ES-I3 (cell line): ENCODE measurements around the gene RPE65.
"Not testable (repeated sequence)": the region's sequence is repeated elsewhere in the genome, so short reads cannot be mapped to it uniquely, and the experiment has no call there.

Experiments used
- H3K36me3 ChIP-seq: 2 replicates; pipeline ENCODE4 v1.6.1; 2013; ENCODE audit warnings: mild to moderate bottlenecking, low read length, control low read depth, moderate library complexity; ENCODE audit not compliant: insufficient read depth
- H3K4me1 ChIP-seq: 2 replicates; pipeline ENCODE4 v1.6.1; 2013; ENCODE audit warnings: mild to moderate bottlenecking, control low read depth, low read length; ENCODE audit not compliant: insufficient read depth
- H3K9ac ChIP-seq: 2 replicates; pipeline ENCODE4 v1.6.1; 2013; ENCODE audit warnings: low read depth, mild to moderate bottlenecking, low read length, moderate library complexity
- H3K9me3 ChIP-seq: 2 replicates; pipeline ENCODE4 v1.6.1; 2013; ENCODE audit warnings: mild to moderate bottlenecking, low read length, moderate library complexity; ENCODE audit not compliant: control insufficient read depth, insufficient read depth

RPE65 gene

DNA sequence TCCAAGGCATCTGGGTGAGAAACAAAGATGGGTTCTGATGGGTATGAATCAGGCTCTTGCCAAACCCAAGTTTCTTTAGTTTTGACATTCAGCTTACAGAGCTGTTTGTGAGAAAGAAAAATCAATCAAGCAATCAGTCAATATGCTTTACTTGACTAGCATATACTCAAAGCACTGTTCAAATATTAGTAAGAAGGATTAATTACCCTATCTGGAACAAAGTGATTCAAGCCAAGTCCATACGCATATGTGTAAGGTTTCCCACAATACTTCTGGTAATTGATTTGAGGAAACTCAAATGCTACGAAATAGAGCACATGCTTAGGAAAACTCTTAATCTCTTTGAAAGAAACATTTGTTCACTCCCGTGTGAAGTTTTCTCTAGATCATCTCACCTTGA is 18.7 kb downstream of the RPE65 start:
- Histone ChIP-seq H3K36me3 (no peaks in the 10 kb centered on the region), H3K9ac (no peak overlapping the region), H3K9me3 (no peaks in the 10 kb centered on the region), H3K4me1 (no peaks in the 10 kb centered on the region)

DNA sequence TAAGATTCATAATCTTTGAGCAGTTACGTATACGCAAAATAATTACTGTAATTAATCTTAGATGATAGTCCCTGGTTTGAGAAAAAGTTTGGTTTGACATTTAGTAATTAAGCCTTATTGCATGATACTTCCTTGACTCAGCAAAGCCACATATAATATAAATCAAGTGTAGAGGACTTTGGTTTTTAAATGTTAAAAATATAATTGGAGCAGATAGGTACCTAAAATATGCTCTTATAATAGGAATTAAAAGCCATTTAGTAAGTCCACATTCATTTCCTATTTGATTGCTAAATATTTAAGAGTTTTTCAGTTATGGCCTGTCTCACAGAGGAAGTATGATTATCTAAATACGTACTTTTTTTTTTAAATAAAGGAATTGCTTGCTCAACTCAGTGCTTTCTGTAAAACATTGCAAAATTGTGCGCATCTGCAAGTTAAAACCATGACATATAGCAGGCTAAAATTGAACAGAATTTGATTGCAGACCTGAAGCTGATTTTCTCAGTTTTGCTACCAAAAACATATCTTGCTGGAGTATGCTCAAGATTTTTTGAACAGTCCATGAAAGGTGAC is 20.4 kb downstream of the RPE65 start:
- no peaks in the 10 kb centered on the region for H3K9me3 ChIP-seq
- no peak overlapping the region for H3K9ac ChIP-seq
- H3K4me1 ChIP-seq: no peaks in the 10 kb centered on the region
- no peaks in the 10 kb centered on the region for H3K36me3 ChIP-seq

DNA sequence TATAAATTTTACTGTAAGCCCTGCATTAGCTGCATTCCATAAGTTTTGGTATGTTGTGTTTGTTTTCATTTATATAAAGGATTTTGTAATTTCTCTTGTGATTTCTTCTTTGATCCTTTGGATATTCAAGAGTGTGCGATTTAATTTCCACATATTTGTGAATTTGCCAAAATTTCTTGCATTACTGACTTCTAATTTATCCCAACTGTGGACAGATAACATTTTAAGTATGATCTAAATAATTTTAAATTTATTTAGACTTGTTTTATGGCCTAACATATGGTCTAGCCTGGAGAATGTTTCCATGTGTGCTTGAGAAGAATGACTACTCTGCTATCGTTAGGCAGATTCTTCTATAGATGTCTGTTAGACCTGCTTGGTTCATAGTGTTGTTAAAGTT is 23.2 kb downstream of the RPE65 start:
- Histone ChIP-seq H3K9me3 (no peaks in the 10 kb centered on the region), H3K4me1 (no peaks in the 10 kb centered on the region), H3K36me3 (no peaks in the 10 kb centered on the region), H3K9ac (no peak overlapping the region)

DNA sequence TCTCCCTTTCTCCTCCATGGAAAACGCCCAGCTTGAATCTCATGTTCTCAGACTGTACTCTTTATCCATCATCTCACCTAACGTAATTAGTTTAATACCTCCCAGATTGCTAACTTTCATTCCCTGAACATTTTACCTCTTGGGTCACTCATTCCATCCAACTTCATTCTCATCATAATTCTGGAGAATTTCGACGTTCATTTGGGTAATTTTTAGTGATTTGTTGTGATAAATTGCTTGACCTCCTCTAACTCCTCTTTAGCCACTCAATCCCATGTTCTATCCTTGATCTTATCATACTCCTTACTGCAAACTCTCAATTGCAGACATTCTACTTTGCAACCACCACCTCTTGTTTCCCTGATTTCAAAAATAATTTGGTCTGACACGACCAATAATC is 28.4 kb downstream of the RPE65 start:
- no peak overlapping the region for H3K9ac ChIP-seq
- H3K36me3 ChIP-seq: no peaks in the 10 kb centered on the region
- H3K9me3 ChIP-seq: no peaks in the 10 kb centered on the region; the same call in 1 of the 2 replicates
- no peaks in the 10 kb centered on the region for H3K4me1 ChIP-seq

DNA sequence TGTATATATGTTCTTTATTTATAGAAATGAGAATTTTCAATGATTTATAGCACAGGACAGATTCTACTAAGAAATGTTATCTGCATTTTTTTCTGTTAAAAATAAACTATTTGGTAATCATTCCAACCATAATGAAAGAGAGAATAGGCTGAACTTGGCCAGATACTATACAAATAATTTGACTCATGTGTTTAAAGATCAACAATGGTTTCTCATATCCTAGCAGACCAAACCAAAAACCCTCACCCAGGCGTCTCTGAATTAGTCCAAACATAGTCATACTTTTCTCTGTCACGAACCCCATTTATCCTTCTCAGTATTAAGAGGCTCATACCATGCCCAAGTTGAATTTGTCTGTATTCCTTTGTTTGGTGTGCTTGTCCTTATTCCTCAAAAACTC is 40.3 kb downstream of the RPE65 start:
- Histone ChIP-seq H3K9me3 (no peaks in the 10 kb centered on the region), H3K9ac (no peak overlapping the region), H3K36me3 (no peaks in the 10 kb centered on the region), H3K4me1 (no peaks in the 10 kb centered on the region)

DNA sequence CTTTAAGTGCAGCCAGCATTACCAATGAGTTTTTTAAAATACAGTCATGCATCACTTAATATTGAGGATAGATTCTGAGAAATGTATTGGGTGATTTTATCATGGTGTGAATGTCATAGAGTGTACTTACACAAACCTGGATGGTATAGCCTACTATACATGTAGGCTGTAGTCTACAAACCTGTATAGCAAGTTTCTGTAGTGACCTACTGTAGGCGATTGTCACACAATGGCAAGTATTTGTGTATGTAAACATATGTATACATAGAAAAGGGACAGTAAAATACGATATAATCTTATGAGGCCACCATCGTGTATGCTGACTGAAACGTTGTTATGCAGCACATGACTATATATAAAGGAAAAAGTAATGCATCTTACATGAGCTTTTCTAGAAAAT is 48.2 kb downstream of the RPE65 start:
- no peak overlapping the region for H3K9ac ChIP-seq
- no peaks in the 10 kb centered on the region for H3K9me3 ChIP-seq
- no peaks in the 10 kb centered on the region for H3K4me1 ChIP-seq
- no peaks in the 10 kb centered on the region for H3K36me3 ChIP-seq

DNA sequence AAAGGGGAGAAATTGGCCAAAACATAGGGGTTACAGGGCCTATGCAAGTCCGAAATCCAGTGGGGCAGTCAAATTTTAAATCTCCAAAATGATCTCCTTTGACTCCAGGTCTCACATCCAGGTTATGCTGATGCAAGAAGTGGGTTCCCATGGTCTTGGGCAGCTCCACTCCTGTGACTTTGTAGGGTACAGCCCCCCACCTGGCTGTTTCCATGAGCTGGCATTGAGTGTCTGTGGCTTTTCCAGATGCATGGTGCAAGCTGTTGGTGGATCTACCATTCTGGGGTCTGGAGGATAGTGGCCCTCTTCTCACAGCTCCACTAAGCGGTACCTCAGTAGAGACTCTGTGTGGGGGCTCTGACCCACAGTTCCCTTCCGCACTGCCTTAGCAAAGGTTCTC is 54.2 kb downstream of the RPE65 start:
- H3K36me3 ChIP-seq, H3K4me1 ChIP-seq, H3K9me3 ChIP-seq, H3K9ac ChIP-seq: not testable (repeated sequence)

DNA sequence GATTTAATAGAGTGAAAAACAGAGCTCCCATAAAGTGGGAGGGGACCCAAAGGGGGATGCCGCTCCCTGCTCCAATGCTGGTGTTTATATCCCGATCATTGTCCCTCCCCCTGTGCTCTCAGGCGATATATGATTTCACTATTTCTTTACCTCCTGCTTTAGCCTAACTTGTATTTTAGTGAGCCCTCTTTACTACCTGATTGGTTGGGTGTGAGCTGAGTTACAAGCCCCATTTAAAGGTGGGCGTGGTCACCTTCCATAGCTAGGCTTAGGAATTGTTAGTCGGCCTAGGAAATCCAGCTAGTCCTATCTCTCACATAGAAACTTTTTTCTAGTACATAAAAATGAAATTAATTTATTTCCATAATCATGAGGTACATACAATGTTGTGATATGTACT is 57.3 kb downstream of the RPE65 start:
- not testable (repeated sequence) for H3K36me3 ChIP-seq, H3K9me3 ChIP-seq, H3K9ac ChIP-seq, H3K4me1 ChIP-seq

DNA sequence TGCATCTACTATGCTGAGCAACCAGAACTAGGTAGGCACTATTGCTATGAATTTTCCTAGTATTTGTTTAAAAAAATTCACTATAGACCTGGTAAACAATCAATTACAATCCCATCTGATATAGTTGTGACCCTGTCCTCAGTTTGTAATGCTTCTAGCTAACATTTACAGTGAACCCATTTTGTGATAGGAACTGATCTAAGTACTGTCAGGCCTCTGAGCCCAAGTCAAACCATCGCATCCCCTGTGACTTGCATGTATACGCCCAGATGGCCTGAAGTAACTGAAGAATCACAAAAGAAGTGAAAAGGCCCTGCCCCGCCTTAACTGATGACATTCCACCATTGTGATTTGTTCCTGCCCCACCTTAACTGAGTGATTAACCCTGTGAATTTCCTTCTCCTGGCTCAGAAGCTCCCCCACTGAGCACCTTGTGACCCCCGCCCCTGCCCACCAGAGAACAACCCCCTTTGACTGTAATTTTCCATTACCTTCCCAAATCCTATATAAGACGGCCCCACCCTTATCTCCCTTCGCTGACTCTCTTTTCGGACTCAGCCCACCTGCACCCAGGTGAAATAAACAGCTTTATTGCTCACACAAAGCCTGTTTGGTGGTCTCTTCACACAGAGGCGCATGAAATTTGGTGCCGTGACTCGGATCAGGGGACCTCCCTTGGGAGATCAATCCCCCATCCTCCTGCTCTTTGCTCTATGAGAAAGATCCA is 63.8 kb downstream of the RPE65 start:
- H3K9me3 ChIP-seq: peaks cover 15% of the 10 kb centered on the region
- not testable (repeated sequence) for H3K4me1 ChIP-seq, H3K9ac ChIP-seq, H3K36me3 ChIP-seq

DNA sequence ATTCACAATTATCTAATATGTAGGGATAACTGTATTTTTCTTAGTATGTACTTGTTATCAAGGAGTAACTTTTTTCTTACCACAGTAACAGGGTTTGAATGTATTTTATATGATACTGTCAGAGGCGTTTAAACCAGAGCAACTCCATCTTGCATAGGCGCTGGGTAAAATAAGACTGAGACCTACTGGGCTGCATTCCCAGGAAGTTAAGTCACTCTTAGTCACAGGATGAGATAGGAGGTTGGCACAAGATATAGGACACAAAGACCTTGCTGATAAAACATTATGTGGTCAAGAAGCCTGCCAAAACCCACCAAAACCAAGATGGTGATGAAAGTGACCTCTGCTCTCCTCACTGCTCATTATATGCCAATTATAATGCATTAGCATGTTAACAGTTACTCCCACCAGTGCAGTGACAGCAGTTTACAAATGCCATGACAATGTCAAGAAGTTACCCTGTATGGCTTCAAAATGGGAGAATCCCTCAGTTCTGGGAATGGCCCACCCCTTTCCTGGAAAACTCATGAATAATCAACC is 64.8 kb downstream of the RPE65 start:
- Histone ChIP-seq H3K9me3 (peaks cover 15% of the 10 kb centered on the region), H3K9ac (no peak overlapping the region), H3K36me3 (no peaks in the 10 kb centered on the region; the same call in 1 of the 2 replicates), H3K4me1 (peaks cover 8% of the 10 kb centered on the region)

DNA sequence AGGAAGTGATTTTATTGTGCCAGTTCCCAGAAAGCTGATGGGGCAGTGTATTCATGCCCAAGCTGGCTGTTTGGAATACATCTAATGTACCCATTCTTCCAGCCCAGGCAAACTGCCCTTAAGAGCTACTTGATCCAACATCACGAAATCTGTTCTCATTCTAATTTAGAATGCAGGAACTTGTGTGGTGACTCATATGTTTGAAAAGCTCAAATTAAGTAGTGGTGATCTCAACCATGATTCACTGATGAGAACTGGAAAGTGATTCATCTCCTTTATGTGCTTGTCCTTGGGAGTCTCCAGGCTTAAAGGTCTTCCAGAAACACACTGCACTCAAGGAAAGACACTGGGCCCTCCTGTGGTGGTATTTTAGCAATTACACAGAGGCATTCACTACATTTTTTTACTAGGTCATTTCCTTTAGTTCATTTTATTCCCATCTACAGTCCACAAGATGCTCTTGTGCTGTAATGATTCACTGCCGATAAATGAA is 65.4 kb downstream of the RPE65 start:
- H3K36me3 ChIP-seq: no peaks in the 10 kb centered on the region; the same call in 1 of the 2 replicates
- peaks cover 8% of the 10 kb centered on the region for H3K4me1 ChIP-seq
- H3K9me3 ChIP-seq: peaks cover 15% of the 10 kb centered on the region
- no peak overlapping the region for H3K9ac ChIP-seq

DNA sequence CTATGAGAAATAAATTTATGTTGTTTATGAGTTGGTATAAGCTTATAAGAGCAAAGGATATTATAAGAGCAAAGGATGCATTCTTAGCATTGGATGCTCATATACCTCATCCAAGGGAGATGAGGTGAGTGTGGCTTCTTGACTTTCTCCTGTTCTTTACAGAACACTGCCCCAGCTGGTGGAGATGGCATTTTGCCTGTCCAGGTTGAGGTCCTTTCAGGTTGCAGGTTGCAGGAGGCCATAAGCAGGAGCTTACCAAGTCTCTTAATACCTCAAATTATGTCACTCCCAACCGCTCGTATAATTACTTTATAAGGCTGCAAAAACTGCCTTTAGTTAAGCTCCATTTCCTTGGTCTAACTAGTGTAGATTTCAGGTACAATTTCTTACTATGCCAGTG is 66.7 kb downstream of the RPE65 start:
- Histone ChIP-seq H3K4me1 (peaks cover 8% of the 10 kb centered on the region), H3K36me3 (no peaks in the 10 kb centered on the region; the same call in none of the 2 replicates), H3K9ac (no peak overlapping the region), H3K9me3 (peaks cover 15% of the 10 kb centered on the region)

DNA sequence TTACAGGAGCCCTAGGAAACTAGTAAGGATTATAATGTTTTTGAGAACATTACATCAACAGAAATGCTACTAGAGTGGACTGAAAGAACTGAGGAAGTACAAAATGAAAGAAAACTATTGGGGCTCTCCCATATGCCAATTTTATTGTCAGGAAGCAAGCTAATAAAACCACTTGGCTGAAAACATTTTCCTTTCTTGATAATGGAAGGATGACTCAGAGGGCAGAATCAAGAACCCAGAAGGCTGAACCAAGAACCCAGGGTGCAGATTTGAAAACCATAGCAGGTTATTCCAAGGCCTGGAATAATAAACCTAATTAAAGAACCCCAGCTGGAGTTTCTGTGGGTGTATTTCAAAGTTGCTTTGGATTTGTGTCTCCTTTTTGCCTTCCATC is 70.7 kb downstream of the RPE65 start:
- Histone ChIP-seq H3K9me3 (peaks cover 6% of the 10 kb centered on the region; the same call in 1 of the 2 replicates), H3K4me1 (peaks cover 3% of the 10 kb centered on the region; the same call in 1 of the 2 replicates), H3K36me3 (no peaks in the 10 kb centered on the region; the same call in 1 of the 2 replicates), H3K9ac (no peak overlapping the region)
